Dermis microvascular lymphatic vessel endothelial cell (primary cell): Measurements from ENCODE around the gene TMEM154. TPM values are rescaled to one million over a fixed set of nuclear protein-coding genes. Genes with fewer than 3 reads are reported as not detected.

Experiments used
- DNase-seq, 2 donors: peaks; one replicate each; pipeline versions ENCODE4 v3.0.0 to v3.0.0-alpha.2; 2010; ENCODE audit warnings: low read depth in 2 of 2
- total RNA-seq: library from RNA; depleted of rRNA; stranded (reverse); fragments of >200 nt; gene quantifications from 2 replicates; pipeline ENCODE4 v1.2.1, GENCODE V29; 2014

The TMEM154 gene
- total RNA-seq, 1 donor from 2014 or later: 1.8 TPM

DNA sequence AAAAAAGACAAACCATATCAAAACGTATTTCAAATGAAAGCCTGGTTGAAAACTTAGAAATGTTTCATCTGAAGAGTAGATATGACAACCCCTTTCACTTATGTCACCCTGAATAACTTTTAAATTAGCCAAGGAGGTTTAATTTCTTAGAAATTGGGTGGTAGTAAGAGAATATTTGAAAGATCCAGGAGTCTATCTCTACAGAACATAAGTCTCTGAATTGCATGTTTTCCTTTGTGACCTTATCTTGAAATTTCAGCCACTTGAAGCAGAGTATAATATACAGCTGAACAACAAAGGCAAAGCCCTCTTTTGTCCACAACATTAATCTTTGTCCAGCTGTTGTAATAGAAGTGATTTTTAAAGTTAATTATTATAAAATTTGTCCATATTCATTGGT is 49.5 kb downstream of the TMEM154 start:
- no peak for DNase-seq

GRCh38 chr4:152629908-152630307 is 49.9 kb downstream of the TMEM154 start:
- no peak for DNase-seq

- peak in 1 of 2 donors; percentile 2 for DNase-seq
Observed at GRCh38 chr4:152628128-152628527, 51.7 kb downstream of the TMEM154 start.

DNA sequence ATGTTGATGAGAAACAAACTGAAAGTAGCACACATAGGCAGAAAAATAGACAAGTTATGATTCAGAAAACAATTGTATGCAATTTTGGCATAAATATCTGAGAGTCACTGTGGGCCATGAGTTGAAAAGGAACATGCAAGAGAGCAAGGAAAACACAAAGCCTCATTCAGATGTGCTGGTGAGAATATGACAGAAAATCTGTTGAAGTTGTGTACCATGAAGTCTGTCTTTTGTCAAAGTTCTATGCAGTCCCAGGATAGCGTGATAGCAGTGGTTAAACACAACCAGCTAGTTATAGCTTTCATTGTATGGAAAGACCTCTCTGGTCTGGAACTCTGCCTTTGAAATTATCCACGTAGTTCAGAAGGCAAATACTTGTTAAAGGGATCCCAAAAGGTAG is 53.0 kb downstream of the TMEM154 start:
- DNase-seq: no peak

- no peak for DNase-seq
Observed at GRCh38 chr4:152620915-152621314, 58.9 kb downstream of the TMEM154 start.

DNA sequence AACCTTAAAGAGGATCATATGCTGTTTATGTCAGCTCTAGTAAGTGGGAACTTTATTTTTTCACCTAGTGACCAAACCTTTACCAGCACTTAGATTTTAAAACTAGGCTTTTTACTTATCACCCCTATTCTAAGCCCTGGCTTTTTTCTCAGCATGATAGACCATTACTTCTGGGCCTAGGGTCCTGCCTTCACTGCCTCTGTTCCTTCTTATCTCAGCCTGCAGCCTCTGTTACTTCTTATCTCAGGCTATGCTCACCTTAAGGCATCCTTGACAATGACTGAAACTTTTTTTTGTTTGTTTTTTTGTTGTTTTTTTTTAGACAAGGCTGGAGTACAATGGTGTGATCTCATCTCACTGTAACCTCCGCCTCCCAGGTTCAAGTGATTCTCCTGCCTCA is 59.6 kb downstream of the TMEM154 start:
- DNase-seq: no peak

DNA sequence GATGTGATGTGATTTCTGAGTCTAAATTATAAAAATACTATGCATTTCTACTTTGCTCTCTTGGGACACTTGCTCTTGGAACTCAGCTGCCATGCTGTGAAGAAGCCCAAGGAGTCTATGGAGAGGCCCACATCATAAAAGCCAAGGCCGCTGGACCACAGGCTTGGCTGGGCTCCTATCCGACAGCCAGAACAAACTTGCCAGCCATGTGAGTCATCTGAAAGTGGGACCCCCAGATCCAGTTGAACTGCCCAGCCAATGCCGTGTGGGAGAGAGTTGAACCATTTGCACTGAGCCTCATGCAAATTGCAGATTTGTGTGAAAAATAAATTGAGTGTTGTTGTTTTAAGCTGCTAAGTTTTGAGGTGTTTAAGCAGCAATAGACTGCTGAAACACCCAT is 60.2 kb downstream of the TMEM154 start:
- DNase-seq: no peak

- DNase-seq: no peak
Observed at GRCh38 chr4:152618971-152619370, 60.8 kb downstream of the TMEM154 start.

DNA sequence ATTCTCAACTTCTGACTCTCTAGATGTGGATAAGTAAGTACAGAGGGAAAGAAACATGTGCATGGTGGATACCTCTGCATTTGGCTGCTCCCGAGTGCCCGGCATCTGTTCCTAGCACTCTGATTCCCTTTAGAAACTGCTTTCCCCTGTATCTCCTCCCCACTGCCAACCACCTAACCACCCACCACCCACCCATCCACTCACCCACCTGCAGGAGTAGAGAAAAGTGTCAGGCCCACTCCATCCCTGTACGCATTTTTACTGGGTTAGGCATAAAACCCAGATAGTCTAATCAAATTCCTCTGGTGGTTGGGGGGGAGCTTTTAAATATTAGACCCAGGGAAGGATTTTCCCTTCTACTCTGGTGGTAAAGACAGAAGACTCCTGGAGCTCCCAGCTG is 63.0 kb downstream of the TMEM154 start:
- DNase-seq: no peak

GRCh38 chr4:152613841-152614721 is 65.7 kb downstream of the TMEM154 start:
- no peak for DNase-seq

GRCh38 chr4:152613351-152613750 is 66.4 kb downstream of the TMEM154 start:
- DNase-seq: no peak

- DNase-seq: no peak
Observed at GRCh38 chr4:152610131-152610530, 69.7 kb downstream of the TMEM154 start.

DNA sequence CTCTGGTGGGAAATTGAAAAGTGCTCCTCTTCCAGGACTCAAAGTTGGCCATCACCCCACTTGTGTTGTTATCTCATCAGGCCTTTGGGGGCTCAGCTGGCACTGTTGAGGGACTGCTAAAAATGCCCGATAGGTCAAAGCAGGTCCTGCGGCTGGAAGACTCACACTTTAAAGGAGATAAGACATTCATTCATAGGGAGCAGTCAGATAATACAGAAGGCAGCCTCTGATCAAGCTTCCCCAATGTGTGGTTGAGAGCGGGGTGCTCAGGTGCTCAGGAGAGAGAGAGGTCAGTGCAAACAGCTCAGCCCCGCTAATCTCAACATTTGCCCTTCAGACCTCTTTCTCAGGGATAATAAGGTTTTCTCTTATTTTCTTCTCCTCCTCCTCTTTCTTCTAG is 70.3 kb downstream of the TMEM154 start:
- no peak for DNase-seq

- no peak for DNase-seq
Observed at GRCh38 chr4:152607178-152607577, 72.6 kb downstream of the TMEM154 start.

DNA sequence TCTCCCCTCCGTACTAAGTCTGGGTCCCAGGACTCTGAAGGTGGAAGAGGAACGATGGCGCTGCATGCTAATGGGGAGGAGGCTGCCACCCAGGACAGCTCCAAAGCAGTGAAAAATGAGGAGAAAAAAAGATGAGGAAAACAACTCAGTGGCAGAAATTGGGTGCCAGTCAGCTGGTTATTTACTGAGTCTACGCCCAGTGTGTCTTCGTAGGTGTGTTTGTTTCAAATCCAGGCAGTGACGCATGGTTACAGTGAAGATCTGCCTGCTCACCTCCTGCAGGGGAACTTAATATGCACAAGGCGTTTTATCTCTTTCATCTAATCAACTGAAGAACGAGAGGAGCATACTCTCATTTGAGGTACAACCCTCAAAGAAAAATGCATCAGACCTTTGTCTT is 73.0 kb downstream of the TMEM154 start:
- no peak for DNase-seq

- peak; percentile 1 to 24 for DNase-seq
Observed at GRCh38 chr4:152605641-152606335, 74.0 kb downstream of the TMEM154 start.

- no peak for DNase-seq
Observed at GRCh38 chr4:152605031-152605430, 74.8 kb downstream of the TMEM154 start.

DNA sequence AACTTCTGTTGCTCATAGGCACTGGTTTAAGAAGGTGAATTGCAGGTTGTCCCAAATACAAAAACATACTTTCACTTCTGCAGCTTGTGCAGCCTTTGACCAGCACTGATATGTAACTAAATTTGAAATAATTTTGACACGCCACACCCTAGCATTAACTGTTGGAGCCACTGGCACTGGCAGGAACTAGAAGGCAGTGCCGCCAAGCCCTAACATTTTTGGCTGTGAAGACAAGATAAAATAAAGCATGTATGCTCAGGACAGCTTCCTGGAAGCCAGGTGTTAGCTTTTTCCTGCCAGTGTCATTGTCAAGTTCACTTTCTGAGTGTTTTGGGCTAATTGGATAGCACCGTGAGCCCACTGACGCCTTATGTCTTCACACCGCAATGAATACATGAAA is 78.6 kb downstream of the TMEM154 start:
- no peak for DNase-seq

DNA sequence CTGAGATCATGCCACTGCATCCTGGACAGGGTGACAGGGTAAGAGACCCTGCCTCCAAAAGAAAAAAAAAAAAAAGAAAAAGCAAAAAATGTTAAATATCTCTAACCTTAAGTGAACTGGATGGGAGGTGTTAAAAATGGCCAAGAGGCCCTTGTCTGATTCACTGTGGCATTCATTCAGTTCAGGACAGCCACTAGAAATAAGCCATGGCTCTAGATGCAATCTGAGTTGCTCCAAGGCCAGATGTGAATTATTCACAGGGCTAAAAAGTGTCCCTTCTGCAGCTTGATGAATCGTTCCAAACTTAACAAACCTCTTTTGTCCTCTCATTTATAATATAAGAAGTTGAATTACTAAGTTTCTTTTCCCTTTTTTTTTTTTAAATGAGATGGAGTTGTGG is 80.2 kb downstream of the TMEM154 start:
- DNase-seq: no peak

GRCh38 chr4:152599095-152599494 is 80.7 kb downstream of the TMEM154 start:
- no peak for DNase-seq

DNA sequence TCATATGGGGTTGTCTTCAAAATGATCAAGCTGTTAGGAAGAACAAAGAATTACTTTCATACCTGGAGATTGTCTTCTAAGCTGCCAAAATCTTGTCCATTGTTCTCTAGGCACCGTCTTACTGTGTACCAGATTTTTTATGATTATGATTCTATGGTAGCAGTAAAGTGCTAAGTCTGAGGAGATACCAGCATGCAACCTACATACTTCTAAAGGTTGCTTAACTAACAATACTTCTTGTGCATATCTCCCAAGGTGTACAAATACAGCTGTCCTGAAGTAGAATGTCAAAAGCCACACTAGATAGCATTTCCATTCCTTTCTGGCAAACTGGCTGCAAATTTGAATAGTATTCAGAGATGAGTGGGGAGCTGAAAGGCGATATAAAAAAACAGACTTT is 81.3 kb downstream of the TMEM154 start:
- no peak for DNase-seq

- DNase-seq: no peak
Observed at GRCh38 chr4:152594978-152595925, 84.5 kb downstream of the TMEM154 start.
